ENCODE data around the gene UBE2S. TPM values are rescaled to one million over a fixed set of nuclear protein-coding genes. Genes with fewer than 3 reads are reported as not detected.
A peak's percentile ranks its signal among the peaks of the same experiment; 100 is the strongest.

The UBE2S gene
- total RNA-seq, 2 experiments from 2014 or later, result 50.9 to 62.9 TPM

- POLR2A ChIA-PET, result no interaction called here
- intact Hi-C loops (cut with DNase I, micrococcal nuclease), result no loop called here
- Mint-ChIP-seq H3K9me3 (no peaks in the 10 kb centered on the region), H3K27me3 (peaks cover 65% of the 10 kb centered on the region), H3K27ac (no peak overlapping the region), H3K4me3 (no peak overlapping the region), H3K4me1 (ENCODE audit: low read depth) (peaks cover 33% of the 10 kb centered on the region), H3K36me3 (ENCODE audit: low read depth) (no peaks in the 10 kb centered on the region)
- ATAC-seq (ENCODE audit: poor library complexity) (no peak), DNase-seq (no peak)
- no peak overlapping the region for H3K27ac ChIP-seq (ENCODE audit: low read depth in 1 of 2, low read length in 2 of 2)
- no peaks in the 10 kb centered on the region for H3K36me3 ChIP-seq (ENCODE audit: insufficient read depth, low read length)
- H3K4me3 ChIP-seq (ENCODE audit: low read length), result no peak overlapping the region
- CTCF ChIA-PET, result interaction anchor here (1.0 kb wide), 1 partner anchor 60 kb away, joined by 3 read pairs; no protein-coding TSS in a partner anchor
- TF ChIP-seq, protein P1, sequence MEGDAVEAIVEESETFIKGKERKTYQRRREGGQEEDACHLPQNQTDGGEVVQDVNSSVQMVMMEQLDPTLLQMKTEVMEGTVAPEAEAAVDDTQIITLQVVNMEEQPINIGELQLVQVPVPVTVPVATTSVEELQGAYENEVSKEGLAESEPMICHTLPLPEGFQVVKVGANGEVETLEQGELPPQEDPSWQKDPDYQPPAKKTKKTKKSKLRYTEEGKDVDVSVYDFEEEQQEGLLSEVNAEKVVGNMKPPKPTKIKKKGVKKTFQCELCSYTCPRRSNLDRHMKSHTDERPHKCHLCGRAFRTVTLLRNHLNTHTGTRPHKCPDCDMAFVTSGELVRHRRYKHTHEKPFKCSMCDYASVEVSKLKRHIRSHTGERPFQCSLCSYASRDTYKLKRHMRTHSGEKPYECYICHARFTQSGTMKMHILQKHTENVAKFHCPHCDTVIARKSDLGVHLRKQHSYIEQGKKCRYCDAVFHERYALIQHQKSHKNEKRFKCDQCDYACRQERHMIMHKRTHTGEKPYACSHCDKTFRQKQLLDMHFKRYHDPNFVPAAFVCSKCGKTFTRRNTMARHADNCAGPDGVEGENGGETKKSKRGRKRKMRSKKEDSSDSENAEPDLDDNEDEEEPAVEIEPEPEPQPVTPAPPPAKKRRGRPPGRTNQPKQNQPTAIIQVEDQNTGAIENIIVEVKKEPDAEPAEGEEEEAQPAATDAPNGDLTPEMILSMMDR (IDR thresholded peaks at IDR 0.05), result no peak
- H3K27me3 ChIP-seq (ENCODE audit: control insufficient read depth in 1 of 2, insufficient read depth in 2 of 2, low read length in 2 of 2), result peaks cover 53 to 70% of the 10 kb centered on the region in 2 experiments
- peaks cover 0 to 23% of the 10 kb centered on the region in 2 experiments for H3K9me3 ChIP-seq (ENCODE audit: control insufficient read depth in 1 of 2, insufficient read depth in 1 of 2, low read length in 2 of 2)
- peaks cover 28% of the 10 kb centered on the region for H3K4me1 ChIP-seq (ENCODE audit: insufficient read depth, low read length)
These were observed 36.4 kb upstream of the UBE2S start for GRCh38 chr19:55443824-55444480.

DNA sequence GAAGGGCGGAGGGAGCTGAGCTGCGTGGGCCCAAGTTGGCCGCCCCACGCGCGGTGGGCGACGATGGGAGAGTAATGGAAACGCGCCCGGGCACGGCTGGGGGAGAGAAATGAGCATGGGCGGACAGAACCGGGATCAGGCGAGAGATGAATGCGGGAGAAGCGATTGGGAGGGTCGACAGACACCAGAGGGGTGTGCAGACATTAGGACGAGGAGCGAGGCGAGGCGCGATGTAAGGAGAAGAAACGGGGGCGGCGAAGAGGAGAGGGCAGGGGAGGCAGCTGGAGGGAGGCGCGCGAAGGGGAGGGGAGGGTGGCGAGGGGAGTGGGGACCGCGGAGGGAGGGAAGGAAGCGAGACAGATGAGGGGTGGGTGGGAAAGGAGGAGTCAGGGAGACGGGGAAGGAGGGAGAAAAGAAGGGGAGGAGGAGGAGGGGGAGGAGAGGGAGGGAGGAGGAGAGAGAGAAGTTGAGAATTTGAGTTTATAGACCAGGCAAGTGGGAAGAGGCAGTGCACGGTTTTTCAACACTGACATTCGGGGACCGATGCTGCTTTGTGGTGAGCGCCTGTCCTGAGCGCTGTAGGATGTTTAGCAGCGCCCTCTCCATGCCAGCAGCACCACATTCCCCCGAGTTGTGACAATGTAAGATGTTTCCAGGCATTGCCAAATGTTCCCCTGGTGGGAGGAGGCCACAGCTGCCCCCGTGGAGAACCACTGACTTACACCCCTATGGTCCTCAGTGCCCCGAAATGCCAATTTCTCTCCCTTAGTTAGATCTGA lies 35.6 kb upstream of the UBE2S start, which contains the start of gene SHISA7:
Gene SHISA7, minus strand, starts transcription at position 256 of the 779 bp plus-strand sequence. CDS start 437 bp downstream, outside the sequence.
- Mint-ChIP-seq H3K36me3 (ENCODE audit: low read depth) (no peaks in the 10 kb centered on the region), H3K4me1 (ENCODE audit: low read depth) (peaks cover 33% of the 10 kb centered on the region), H3K27me3 (peaks cover 72% of the 10 kb centered on the region), H3K9me3 (no peaks in the 10 kb centered on the region), H3K27ac (no peak within 1 kb of the TSS), H3K4me3 (no peak within 1 kb of the TSS)
- POLR2A ChIA-PET, result no interaction called here
- no peak for ATAC-seq (ENCODE audit: poor library complexity)
- H3K4me1 ChIP-seq (ENCODE audit: insufficient read depth, low read length), result peaks cover 28% of the 10 kb centered on the region
- CTCF ChIA-PET, result no interaction called here
- TF ChIP-seq, protein P1 (IDR thresholded peaks at IDR 0.05), result no peak
- no peak for DNase-seq
- H3K27me3 ChIP-seq (ENCODE audit: control insufficient read depth in 1 of 2, insufficient read depth in 2 of 2, low read length in 2 of 2), result peaks cover 60 to 77% of the 10 kb centered on the region in 2 experiments
- intact Hi-C loops (cut with DNase I, micrococcal nuclease), result no loop called here
- H3K36me3 ChIP-seq (ENCODE audit: insufficient read depth, low read length), result no peaks in the 10 kb centered on the region
- H3K4me3 ChIP-seq (ENCODE audit: low read length), result no peak within 1 kb of the TSS
- H3K27ac ChIP-seq (ENCODE audit: low read depth in 1 of 2, low read length in 2 of 2), result no peak within 1 kb of the TSS
- peaks cover 0 to 29% of the 10 kb centered on the region in 2 experiments for H3K9me3 ChIP-seq (ENCODE audit: control insufficient read depth in 1 of 2, insufficient read depth in 1 of 2, low read length in 2 of 2)

DNA sequence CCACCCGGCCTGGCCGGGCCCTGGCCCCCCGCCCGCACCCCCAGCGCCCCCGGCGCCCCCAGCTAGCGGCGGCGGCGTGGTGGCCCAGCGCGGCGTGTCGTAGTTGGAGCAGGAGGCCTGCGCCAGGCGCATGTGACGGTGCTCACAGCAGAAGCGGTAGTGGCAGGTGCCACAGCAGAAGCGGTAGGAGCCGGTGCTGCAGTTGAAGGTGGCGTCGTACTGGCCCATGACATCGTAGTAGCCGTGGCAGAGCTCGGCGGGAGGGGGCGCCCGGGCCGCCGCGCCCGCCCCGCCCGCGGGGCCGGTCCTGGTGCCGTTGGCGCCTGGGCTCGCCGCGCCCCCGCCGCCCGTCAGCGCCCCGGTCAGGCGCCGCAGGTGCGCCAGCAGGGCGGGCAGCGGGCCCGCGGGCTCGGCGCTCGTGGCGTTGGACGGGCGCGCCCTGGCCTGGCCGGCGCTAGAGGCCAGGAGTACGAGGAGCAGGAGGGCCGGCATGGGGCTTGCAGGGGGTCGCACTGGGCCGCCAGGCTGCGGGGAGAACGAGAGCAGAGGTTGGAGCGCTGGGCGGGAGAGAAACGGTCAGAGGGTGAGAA lies 34.9 kb upstream of the UBE2S start:
- intact Hi-C loops (cut with DNase I, micrococcal nuclease), result no loop called here
- Histone ChIP-seq H3K9me3 (ENCODE audit: control insufficient read depth in 1 of 2, insufficient read depth in 1 of 2, low read length in 2 of 2) (peaks cover 0 to 34% of the 10 kb centered on the region in 2 experiments), H3K27me3 (ENCODE audit: control insufficient read depth in 1 of 2, insufficient read depth in 2 of 2, low read length in 2 of 2) (peaks cover 63 to 83% of the 10 kb centered on the region in 2 experiments), H3K36me3 (ENCODE audit: insufficient read depth, low read length) (no peaks in the 10 kb centered on the region), H3K27ac (ENCODE audit: low read depth in 1 of 2, low read length in 2 of 2) (no peak overlapping the region), H3K4me1 (ENCODE audit: insufficient read depth, low read length) (peaks cover 28% of the 10 kb centered on the region), H3K4me3 (ENCODE audit: low read length) (no peak overlapping the region)
- Mint-ChIP-seq H3K4me1 (ENCODE audit: low read depth) (peaks cover 33% of the 10 kb centered on the region), H3K4me3 (no peak overlapping the region), H3K27me3 (peaks cover 76% of the 10 kb centered on the region), H3K36me3 (ENCODE audit: low read depth) (no peaks in the 10 kb centered on the region), H3K9me3 (no peaks in the 10 kb centered on the region), H3K27ac (no peak overlapping the region)
- peak in 3 of 14 experiments; percentile 19 to 62 (median 53) for DNase-seq
- TF ChIP-seq, protein P1 (IDR thresholded peaks at IDR 0.05), result no peak
- CTCF ChIA-PET, result no interaction called here
- POLR2A ChIA-PET, result no interaction called here
- peak; percentile 70 for ATAC-seq (ENCODE audit: poor library complexity)

All from CD4-positive, alpha-beta T cell (primary cell).